Islet precursor cell (in vitro differentiated cells): Measurements from ENCODE around the gene SPRR5.
A peak's percentile ranks its signal among the peaks of the same experiment; 100 is the strongest.

Source experiments
- DNase-seq: peaks from one replicate; pipeline ENCODE4 v3.0.0-alpha.2; 2018

Gene SPRR5, protein sequence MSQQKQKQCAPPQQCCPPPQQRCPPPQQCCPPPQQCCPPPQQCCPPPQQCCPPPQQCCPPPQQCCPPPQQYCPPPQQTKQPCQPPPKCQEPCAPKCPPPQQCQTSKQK

GRCh38 chr1:152946651-152947256 lies at the start of gene SPRR5:
Gene SPRR5 (plus strand): TSS chr1:152947206. CDS start chr1:152948555, 1,349 bp downstream.
- DNase-seq: no peak

- DNase-seq: no peak
Observed at GRCh38 chr1:152899027-152899426, 48.0 kb upstream of the SPRR5 start.

DNA sequence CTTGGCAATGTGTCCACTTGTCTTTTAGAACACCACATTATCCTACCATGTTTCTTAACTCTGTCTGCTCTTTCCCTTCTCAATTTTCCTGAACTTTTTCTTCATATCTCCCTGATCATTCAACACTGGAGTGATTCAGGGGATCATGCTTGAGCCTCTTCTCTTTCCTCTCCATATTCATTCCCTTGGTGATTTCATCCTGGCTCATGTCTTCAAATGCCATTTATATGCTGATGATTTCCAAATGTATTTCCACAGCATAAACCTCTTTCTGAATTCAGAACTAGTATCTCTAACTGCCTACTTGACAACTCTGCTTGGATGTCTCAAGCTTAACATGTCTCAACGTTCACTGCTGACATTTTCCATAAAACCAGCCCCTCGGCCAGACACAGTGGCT lies 47.1 kb upstream of the SPRR5 start:
- DNase-seq: no peak

- DNase-seq: no peak
Observed at GRCh38 chr1:152901631-152902030, 45.4 kb upstream of the SPRR5 start.

DNA sequence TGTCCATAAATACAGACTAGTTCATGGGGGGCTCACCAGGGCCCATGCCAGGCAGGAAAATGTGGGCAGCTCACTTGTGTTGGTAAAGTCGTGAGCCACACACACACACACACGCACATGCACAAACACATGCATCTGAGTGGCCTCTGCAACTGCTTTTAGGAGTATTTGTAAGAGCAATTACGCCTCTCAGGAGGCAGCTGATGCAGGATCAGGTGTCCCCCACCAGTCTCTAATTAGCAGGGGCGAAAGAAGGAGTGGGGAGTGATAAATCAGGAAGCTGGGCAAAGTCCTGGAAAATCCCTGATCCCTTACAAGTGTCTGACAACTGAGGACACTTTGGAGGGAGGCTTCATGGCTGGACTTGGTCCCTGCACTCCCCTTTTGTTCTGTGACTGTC lies 44.4 kb upstream of the SPRR5 start:
- no peak for DNase-seq

DNA sequence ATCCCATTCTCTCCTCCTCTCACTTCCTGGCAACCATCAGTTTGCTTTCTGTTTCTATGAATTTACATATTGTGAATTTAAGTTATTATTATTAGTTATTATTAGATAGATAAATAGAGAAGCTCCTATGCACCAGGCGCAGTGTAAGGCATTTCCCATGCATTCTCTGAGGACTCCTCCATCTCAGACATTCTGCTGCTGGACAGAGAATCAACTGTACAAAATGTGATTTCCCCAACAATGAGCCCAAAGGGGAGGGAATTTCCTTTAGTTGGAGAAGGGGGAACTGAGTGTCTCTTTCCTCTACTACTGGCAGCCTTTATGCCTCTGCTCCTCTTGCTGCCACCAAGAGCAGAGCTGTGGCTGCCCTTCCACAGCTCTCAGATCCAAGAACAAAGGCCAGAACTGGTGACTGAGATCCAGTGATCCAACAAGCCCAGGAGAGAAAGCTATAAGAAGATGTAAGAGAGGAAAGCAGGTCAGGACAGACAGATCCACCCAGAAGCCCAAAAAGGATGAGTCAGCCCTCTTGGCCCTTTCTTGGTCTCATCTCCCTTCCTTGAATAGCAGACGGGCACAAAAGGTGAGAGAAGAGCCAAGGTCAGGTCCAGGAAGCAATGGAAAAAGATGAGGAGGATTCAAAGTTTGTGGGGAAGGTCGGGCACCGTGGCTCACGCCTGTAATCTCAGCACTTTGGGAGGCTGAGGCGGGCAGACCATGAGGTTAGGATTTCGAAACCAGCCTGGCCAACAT lies 42.1 kb upstream of the SPRR5 start:
- no peak for DNase-seq

DNA sequence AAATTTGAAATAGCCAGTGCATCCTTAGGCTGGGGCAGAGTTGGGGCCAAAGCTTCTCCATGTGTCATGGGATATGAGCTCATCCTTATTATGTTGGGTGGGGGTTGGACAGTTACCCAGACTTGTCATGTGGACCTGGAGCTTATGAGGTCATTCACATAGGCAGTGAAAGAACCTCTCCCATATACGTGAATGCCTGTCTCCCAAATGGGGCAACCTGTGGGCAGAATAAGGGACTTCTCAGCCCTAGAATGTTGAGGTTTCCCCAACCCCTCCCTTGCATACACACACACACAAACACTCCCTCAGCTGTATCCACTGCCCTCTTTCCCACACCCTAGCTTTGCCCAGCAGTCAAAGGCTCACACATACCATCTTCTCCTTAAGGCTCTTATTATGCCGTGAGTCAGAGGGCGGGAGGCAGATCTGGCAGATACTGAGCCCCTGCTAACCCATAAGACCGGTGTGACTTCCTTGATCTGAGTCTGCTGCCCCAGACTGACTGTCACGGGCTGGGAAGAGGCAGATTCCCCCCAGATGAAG lies 40.9 kb upstream of the SPRR5 start:
- peak; percentile 64 for DNase-seq

DNA sequence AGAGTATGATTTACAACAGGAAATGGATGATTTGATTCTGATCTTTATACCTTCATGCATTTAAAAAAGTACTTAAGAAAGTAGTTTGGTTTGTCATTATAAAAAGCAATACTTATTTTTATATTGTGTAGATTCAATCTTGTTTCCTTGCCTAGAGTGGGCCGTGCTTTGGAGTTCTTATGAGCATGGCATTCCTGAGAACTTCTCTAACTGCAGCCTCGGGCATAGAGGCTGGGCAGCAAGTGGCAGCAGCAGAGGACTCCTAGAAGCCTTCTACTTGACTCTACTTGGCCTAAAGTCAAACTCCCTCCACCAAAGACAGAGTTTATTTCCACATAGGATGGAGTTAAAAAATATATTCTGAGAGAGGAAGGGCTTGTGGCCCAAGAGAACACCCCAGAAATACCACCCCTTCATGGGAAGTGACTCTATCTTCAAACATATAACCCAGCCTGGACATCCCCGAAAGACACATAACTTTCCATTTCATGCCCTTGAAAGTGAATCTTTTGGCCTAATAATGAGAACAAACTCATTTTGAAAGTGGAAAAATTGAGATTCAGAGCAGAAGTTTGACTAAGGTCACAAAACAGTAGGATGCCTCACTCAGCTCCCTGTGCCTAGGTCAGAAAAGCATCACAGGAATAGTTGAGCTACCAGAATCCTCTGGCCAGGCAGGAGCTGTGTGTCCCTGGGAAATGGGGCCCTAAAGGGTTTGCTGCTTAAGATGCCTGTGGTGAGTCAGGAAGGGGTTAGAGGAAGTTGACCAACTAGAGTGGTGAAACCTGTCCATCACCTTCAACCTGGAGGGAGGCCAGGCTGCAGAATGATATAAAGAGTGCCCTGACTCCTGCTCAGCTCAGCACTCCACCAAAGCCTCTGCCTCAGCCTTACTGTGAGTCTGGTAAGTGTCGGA lies 39.1 kb upstream of the SPRR5 start, which contains the start of gene IVL:
Gene IVL (plus strand): TSS at position 861 of the 916 bp plus-strand sequence. CDS start 1,252 bp downstream, outside the sequence.
- no peak for DNase-seq

DNA sequence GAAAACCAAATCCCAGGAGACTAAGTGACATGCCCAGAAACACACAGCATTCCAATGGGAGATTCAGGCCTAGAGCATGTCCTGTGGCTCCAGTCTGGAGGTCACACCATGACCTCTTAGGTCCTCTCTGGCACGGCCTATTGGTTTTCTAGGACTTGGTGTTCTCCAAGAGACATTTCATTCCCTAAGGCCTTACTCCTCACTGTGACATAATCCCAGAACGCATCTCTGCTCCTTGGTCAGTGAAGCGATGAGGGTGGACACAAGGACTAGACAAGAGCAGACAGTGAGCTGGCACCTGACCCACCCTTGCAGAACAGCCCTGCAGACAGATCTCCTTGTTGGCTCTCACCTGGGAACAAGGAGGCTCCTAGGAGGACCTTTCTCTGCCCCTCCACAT lies 37.8 kb upstream of the SPRR5 start:
- no peak for DNase-seq

DNA sequence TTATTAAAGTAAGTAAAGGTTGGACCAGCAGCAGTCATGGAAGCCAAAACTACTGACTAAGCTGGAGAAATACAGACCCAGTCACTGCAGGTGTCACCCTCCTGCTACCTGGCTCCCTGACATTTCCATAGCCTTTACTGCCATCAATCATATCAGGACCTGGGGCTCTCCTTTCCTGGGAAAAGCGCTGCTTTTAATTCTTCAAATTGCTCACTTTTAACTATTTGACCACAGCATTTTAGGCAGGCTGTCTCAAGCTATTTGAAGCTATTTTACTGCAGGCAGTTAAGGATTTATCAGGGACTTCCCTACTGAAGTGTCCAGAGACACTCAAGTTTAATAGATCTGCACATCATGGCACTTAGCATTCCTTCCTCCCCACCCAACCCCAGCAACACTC lies 34.5 kb upstream of the SPRR5 start:
- no peak for DNase-seq

DNA sequence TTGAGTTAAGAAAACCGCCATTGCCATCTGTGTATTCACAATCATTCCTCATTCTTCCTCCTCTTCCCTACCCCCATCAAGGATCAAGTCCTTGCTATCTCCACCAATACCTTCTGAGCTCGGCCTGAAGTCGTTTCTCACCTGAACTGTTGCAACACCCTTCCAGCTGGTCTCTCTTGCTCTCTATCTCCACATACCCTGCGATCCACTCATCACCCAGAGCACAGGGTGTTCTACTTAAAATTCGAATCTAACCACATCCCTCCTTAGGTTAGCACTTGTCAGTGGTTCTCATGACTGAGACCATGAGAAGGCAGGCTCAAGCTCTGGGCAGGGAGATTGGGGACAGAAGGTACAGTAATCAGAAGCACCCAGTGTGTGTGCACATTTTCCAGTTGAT lies 34.1 kb upstream of the SPRR5 start:
- DNase-seq: no peak

DNA sequence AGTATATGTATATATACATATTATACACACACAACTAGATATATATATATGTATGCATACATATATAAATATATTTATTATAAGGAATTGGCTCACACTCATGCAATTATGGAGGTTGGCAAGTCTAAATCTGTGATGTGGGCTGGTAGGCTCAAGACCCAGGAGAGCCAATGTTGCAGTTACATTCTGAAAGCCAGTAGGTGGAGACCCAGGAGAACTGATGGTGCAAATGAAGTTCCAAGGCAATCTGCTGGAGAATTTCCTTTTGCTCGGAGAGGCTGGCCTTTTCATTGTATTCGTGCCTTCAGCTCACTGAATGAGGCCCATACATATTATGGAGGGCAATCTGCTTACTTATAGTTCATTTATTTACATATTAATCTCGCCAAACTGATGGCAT lies 29.2 kb upstream of the SPRR5 start:
- no peak for DNase-seq

- DNase-seq: no peak
Observed at GRCh38 chr1:152919071-152919470, 27.9 kb upstream of the SPRR5 start.

- DNase-seq: no peak
Observed at GRCh38 chr1:152924191-152924590, 22.8 kb upstream of the SPRR5 start.

- no peak for DNase-seq
Observed at GRCh38 chr1:152926091-152926490, 20.9 kb upstream of the SPRR5 start.

- no peak for DNase-seq
Observed at GRCh38 chr1:152928671-152929070, 18.3 kb upstream of the SPRR5 start.

DNA sequence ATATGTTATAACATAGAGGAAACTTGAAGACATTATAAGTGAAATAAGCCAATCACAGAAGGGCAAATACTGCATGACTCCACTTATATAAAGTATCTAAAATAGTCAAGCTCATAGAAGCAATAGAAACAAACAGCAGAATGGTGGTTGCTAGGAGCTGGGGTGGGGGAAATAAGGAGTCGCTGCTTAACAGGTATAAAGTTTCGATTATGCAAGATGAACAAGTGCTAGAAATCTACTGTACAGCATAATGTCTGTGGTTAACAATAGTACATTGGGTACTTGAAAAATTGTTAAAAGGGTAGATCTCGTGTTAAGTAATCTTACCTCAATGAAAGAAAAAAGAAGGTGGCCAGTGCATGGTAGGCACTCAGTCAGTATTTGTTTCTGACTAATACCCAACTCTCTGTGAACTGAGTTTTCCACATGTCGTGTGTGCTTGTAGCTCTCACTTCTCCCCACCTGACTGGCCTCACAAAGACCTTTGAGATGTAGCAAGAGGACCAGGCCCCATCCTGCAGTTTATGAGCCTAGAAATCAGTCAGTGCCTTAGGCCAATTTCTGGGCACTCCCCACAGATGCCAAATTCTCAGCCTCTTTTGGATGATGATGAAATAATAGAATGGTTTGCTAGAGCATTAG lies 14.7 kb upstream of the SPRR5 start:
- no peak for DNase-seq

DNA sequence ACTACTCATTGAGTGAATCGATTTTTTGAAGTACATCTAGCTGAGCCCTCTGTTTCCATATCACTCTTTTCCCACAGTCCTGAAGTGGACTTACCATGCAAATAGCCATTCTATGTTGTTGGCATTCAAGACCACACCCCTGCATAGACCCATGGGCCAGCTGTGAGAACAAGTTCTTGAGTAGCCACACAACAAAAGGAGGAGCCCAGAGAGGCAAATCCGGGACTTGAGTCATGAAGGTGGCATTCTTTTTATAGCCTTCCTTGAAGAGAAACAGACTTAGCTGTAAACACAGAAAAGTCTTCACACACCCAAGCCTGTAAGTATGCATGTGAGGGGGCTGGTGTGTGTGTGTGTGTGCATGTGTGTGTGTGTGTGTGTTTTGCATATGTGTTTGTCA lies 13.8 kb upstream of the SPRR5 start:
- peak; percentile 27 for DNase-seq

- no peak for DNase-seq
Observed at GRCh38 chr1:152940614-152941013, 6.4 kb upstream of the SPRR5 start.

GRCh38 chr1:152941037-152941711 lies 5.8 kb upstream of the SPRR5 start:
- DNase-seq: peak; percentile 29

DNA sequence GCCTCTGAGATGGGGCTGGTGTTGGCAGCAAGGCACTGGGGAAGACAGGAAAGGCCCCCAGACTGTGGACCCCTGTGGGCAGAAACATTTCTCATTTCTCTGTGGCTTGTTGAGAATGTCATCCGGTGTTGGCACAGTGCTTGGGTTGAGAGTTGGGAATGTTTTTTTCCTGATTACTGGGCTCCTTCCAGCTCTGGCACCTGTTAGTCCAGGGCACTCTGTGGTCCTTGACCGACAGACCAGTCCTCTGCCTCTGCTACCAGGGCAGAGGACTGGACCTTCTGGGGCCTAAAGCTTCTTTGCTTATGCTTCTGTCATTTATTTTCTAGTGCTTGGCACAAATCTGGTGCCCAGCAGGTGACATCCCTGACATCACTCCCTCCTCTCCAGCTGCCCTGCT lies 4.8 kb upstream of the SPRR5 start:
- DNase-seq: no peak

GRCh38 chr1:152946248-152946647 lies 758 bp upstream of the SPRR5 start:
- no peak for DNase-seq
